K562 (cell line): Measurements from ENCODE around the gene AIFM3. TPM values are rescaled to one million over a fixed set of nuclear protein-coding genes. Genes with fewer than 3 reads are reported as not detected.

Source experiments
- C11orf30 ChIP-seq: fragments of 450-650 bp; IDR thresholded peaks from 2 replicates; pipeline ENCODE4 v1.6.1; 2016; ENCODE audit warnings: low read depth, mild to moderate bottlenecking
- CHD4 ChIP-seq: fragments of 200-600 bp; sonication (generic); IDR thresholded peaks from 3 replicates; pipeline ENCODE4 v1.6.1; 2012; ENCODE audit warnings: low read depth, mild to moderate bottlenecking, mixed read lengths, low read length, inconsistent platforms; ENCODE audit not compliant: insufficient read depth, insufficient replicate concordance, poor library complexity, severe bottlenecking
- EWSR1 ChIP-seq: fragments of 450-650 bp; IDR thresholded peaks from 2 replicates; pipeline ENCODE4 v1.6.1; 2018; ENCODE audit warnings: borderline replicate concordance, mild to moderate bottlenecking, low read depth, moderate library complexity; ENCODE audit not compliant: partially characterized antibody
- FIP1L1 ChIP-seq: fragments of 200-400 bp; formaldehyde crosslinking; IDR thresholded peaks from 2 replicates; pipeline ENCODE4 v1.6.1; 2018; ENCODE audit warnings: mild to moderate bottlenecking, low read depth, low read length; ENCODE audit not compliant: poor library complexity, severe bottlenecking
- HLTF ChIP-seq: fragments of 450-650 bp; IDR thresholded peaks from 2 replicates; pipeline ENCODE4 v1.6.1; 2016
- ILK ChIP-seq: fragments of 450-650 bp; IDR thresholded peaks from 2 replicates; pipeline ENCODE4 v1.6.1; 2016; ENCODE audit warnings: missing genetic modification characterization, low read depth, mild to moderate bottlenecking, missing compliant biosample characterization, moderate library complexity, borderline replicate concordance
- MCM5 ChIP-seq: fragments of 450-650 bp; IDR thresholded peaks from 2 replicates; pipeline ENCODE4 v1.6.1; 2016; ENCODE audit warnings: low read depth
- MYBL2 ChIP-seq, 2 experiments: fragments of 450-650 bp in 1 of 2; sonication (generic) in 1 of 2; formaldehyde crosslinking in 1 of 2; IDR thresholded peaks; 2 replicates each; pipeline versions ENCODE4 v1.6.1 to v1.8.1; 2017 to 2022; ENCODE audit warnings: borderline replicate concordance in 1 of 2, inconsistent platforms in 1 of 2, low read depth in 1 of 2, mild to moderate bottlenecking in 1 of 2, missing genetic modification reagents in 1 of 2, moderate library complexity in 1 of 2
- PURB ChIP-seq: sonication (generic); formaldehyde crosslinking; IDR thresholded peaks from 2 replicates; pipeline ENCODE4 v1.9.0; 2021; ENCODE audit warnings: low read depth, mild to moderate bottlenecking, missing genetic modification reagents
- SETDB1 ChIP-seq: IDR thresholded peaks from one replicate; pipeline ENCODE4 v1.6.1; 2012; ENCODE audit warnings: low read length, control low read depth, inconsistent platforms
- TBP ChIP-seq: optimal IDR thresholded peaks from 2 replicates; pipeline ENCODE3; 2011; ENCODE audit warnings: low read depth, low read length, improper control_type of control experiment
- U2AF2 ChIP-seq: fragments of 200-400 bp; formaldehyde crosslinking; optimal IDR thresholded peaks from 2 replicates; pipeline ENCODE3; 2017; ENCODE audit warnings: low read depth, mild to moderate bottlenecking, low read length
- XRCC5 ChIP-seq: fragments of 200-400 bp; formaldehyde crosslinking; IDR thresholded peaks from 2 replicates; pipeline ENCODE4 v1.6.1; 2017; ENCODE audit warnings: low read depth, mild to moderate bottlenecking, low read length
- ZBTB11 ChIP-seq, 3 experiments: fragments of 200-800 bp in 1 of 3; fragments of 250-450 bp in 1 of 3; fragments of 450-650 bp in 1 of 3; sonication (Bioruptor Pico) in 1 of 3; sonication (Bioruptor generic) in 1 of 3; formaldehyde crosslinking in 1 of 3; IDR thresholded peaks; 2 replicates each; pipeline versions ENCODE4 v1.6.1 to v1.8.0; 2016 to 2022; ENCODE audit warnings: mild to moderate bottlenecking in 2 of 3, missing genetic modification characterization in 2 of 3, missing compliant biosample characterization in 1 of 3, moderate library complexity in 1 of 3
- ZBTB8A ChIP-seq: fragments of 450-650 bp; IDR thresholded peaks from 2 replicates; pipeline ENCODE4 v1.6.1; 2018; ENCODE audit warnings: mild to moderate bottlenecking, moderate library complexity; ENCODE audit not compliant: partially characterized antibody
- ZNF23 ChIP-seq: fragments of 250-450 bp; sonication (Bioruptor Pico); IDR thresholded peaks from 2 replicates; pipeline ENCODE4 v1.4.0; 2020; ENCODE audit warnings: mild to moderate bottlenecking
- ZNF695 ChIP-seq: fragments of 450-650 bp; formaldehyde crosslinking; IDR thresholded peaks from 2 replicates; pipeline ENCODE4 v1.4.0; 2020; ENCODE audit warnings: mild to moderate bottlenecking, moderate library complexity
- polyA plus RNA-seq, 8 experiments: library from polyadenylated mRNA; depleted of rRNA in 4 of 8; stranded (reverse) in 5 of 8; unstranded in 3 of 8; fragments of >200 nt; fragmentation: Nextera tagmentation in 2 of 8; fragmentation: Illumina TruSeq in 1 of 8; extraction: Ambion mirVana in 2 of 8; extraction: Trizol in 1 of 8; gene quantifications; 2 replicates each; pipeline versions ENCODE4 v1.2.1 to v1.2.3, GENCODE V29; 2011 to 2014; ENCODE audit warnings: inconsistent platforms in 1 of 8, missing spikeins in 1 of 8
- total RNA-seq, 7 experiments: library from RNA; depleted of rRNA in 6 of 7; stranded (reverse); fragments of >200 nt in 6 of 7; fragmentation: Illumina TruSeq in 2 of 7; extraction: Trizol in 2 of 7; gene quantifications; 2 replicates each; pipeline versions ENCODE4 v1.2.1 to v1.2.3, GENCODE V29; 2011 to 2021; ENCODE audit warnings: low replicate concordance in 1 of 7
- TF ChIP-seq, protein P1 (sequence below): fragments of 250-450 bp; sonication (Bioruptor Pico); IDR thresholded peaks from 2 replicates; pipeline ENCODE4 v1.9.0; 2021; ENCODE audit warnings: mild to moderate bottlenecking, inconsistent platforms
- TF ChIP-seq, protein P2 (sequence below): sonication (generic); formaldehyde crosslinking; IDR thresholded peaks from 2 replicates; pipeline ENCODE4 v1.5.0; 2020; ENCODE audit warnings: missing genetic modification reagents
- TF ChIP-seq, protein P3 (sequence below): fragments of 450-650 bp; IDR thresholded peaks from 2 replicates; pipeline ENCODE4 v1.6.1; 2016; ENCODE audit warnings: missing biosample characterization, missing genetic modification characterization

The AIFM3 gene
- total and polyA plus RNA-seq, 9 of the 15 experiments (the other 6 are each of a cell fraction or from before 2014, with no cell fraction given), result 0.03 to 0.20 (median 0.07) TPM; not detected in 1

DNA sequence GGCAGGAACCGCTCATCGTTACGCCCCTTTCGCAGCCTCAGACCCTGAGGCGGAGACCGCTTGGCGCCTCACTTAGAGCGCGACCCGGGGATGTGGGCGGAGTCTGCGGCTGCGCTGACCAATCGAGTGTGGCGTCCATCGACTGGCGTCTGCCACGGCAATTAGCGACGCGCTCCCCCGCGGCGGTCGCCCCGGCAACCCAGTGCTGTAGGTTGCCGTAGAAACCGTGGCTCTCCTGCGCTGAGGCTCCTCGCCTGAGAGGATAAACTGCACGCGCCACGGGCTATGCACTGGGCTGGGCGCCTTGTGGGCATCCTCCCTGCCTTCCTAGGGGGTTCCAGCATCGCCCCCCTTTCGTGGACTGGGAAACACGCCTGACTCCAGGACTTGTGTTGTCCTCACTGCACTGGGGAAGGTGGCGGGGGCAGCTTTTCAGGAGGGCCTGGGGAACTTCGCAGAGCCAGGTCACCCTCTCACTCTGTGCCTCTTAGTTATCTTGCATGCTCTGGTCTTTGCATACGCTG lies 47.2 kb downstream of the AIFM3 start (continued):
- no peak for TF ChIP-seq HLTF
- no peak for TF ChIP-seq FIP1L1
- peak; percentile 54 for TF ChIP-seq SETDB1
- no peak for TF ChIP-seq U2AF2
- TF ChIP-seq CHD4, result no peak
- TF ChIP-seq ZNF23 (CRISPR knock-in tag), result no peak
- no peak for TF ChIP-seq MYBL2 (IDR thresholded peaks at IDR 0.05; ENCODE audit: low read depth)
- no peak for TF ChIP-seq MYBL2 (CRISPR knock-in tag; IDR thresholded peaks at IDR 0.05; ENCODE audit: borderline replicate concordance)
- TF ChIP-seq C11orf30, result no peak
- TF ChIP-seq ZBTB11 (CRISPR knock-in tag; IDR thresholded peaks at IDR 0.05), result peak in 1 of 3 experiments; percentile 73; a peak in 2 of 6 replicates
- TF ChIP-seq ZBTB8A, result no peak
- TF ChIP-seq ZNF695 (CRISPR knock-in tag), result peak; percentile 63; the same call in 1 of the 2 replicates
- no peak for TF ChIP-seq EWSR1
- TF ChIP-seq, protein P1, sequence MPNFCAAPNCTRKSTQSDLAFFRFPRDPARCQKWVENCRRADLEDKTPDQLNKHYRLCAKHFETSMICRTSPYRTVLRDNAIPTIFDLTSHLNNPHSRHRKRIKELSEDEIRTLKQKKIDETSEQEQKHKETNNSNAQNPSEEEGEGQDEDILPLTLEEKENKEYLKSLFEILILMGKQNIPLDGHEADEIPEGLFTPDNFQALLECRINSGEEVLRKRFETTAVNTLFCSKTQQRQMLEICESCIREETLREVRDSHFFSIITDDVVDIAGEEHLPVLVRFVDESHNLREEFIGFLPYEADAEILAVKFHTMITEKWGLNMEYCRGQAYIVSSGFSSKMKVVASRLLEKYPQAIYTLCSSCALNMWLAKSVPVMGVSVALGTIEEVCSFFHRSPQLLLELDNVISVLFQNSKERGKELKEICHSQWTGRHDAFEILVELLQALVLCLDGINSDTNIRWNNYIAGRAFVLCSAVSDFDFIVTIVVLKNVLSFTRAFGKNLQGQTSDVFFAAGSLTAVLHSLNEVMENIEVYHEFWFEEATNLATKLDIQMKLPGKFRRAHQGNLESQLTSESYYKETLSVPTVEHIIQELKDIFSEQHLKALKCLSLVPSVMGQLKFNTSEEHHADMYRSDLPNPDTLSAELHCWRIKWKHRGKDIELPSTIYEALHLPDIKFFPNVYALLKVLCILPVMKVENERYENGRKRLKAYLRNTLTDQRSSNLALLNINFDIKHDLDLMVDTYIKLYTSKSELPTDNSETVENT (CRISPR knock-in tag), result no peak; the same call in 1 of the 2 replicates
- no peak for TF ChIP-seq MCM5
- TF ChIP-seq PURB (CRISPR knock-in tag), result no peak
- TF ChIP-seq, protein P2, sequence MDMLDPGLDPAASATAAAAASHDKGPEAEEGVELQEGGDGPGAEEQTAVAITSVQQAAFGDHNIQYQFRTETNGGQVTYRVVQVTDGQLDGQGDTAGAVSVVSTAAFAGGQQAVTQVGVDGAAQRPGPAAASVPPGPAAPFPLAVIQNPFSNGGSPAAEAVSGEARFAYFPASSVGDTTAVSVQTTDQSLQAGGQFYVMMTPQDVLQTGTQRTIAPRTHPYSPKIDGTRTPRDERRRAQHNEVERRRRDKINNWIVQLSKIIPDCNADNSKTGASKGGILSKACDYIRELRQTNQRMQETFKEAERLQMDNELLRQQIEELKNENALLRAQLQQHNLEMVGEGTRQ, result no peak
- TF ChIP-seq ILK (tag), result no peak
- TF ChIP-seq, protein P3, sequence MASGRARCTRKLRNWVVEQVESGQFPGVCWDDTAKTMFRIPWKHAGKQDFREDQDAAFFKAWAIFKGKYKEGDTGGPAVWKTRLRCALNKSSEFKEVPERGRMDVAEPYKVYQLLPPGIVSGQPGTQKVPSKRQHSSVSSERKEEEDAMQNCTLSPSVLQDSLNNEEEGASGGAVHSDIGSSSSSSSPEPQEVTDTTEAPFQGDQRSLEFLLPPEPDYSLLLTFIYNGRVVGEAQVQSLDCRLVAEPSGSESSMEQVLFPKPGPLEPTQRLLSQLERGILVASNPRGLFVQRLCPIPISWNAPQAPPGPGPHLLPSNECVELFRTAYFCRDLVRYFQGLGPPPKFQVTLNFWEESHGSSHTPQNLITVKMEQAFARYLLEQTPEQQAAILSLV (tag), result no peak
- TF ChIP-seq TBP, result peak; percentile 70
- TF ChIP-seq XRCC5, result no peak
